GM20431 (cell line): Measurements from ENCODE around the gene GATA5.

ENCODE experiments used
- in situ Hi-C: fragments of 300-500 bp; cut with MseI, MboI; formaldehyde crosslinking; loops from one replicate; pipeline ENCODE4 v1.15.0; 2020; ENCODE audit warnings: low sequenced_read_pairs; ENCODE audit not compliant: unreplicated experiment

GATA5 gene

DNA sequence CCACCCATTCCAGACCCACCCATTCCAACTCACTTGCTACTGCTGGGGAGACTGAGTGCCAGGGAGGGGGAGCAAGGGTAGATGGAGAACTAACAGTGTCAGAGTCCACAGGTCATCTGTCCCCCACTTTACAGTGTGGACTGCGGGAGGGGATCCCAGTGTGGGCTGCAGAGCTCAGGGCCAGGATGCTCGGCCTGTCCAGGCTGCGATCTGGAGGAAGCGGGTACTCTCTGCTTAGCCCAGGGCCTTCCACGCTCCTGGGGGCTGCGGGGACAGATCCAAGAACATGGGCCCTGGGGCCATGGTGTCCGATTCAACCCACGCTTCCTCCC lies 14.1 kb upstream of the GATA5 start:
- in situ Hi-C loops: loop anchor here (10.0 kb wide), 1 partner anchor 125 kb away; no protein-coding TSS in a partner anchor

DNA sequence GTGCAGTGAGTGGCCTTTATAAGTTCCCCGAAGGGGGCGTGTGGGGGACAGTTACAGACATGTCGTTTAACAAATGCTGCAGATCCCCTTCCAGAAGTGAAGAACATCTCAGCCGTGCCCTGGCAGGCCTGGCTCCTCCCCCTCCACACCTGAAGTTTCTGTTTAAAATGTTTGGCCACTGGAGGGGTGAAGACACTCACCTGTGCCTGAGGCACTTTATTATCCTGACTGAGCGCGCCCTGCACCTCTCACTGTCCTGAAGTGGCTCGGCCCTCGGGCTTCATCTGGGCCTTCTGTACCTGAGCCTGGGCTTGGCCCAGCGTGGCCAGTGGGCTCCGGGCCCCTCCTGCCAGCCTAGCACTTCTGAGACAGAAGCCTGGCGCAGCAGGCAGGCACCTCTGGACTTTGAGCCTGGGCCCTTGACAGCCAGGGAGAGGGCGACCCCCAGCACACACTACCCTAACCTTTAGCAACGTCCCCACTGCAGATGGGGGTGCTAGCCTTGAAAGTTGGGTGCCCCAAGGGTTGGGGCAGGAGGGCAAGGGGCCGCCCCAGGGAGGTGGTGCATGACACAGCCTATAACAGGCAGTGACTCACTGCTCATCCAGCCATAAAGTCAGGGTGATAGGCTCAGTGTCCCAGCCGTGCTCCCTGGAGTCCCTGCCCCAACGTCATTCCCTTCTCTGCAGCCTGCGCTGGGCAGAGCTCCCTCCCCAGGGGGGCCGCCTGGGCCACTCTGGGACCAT lies 13.6 kb upstream of the GATA5 start:
- in situ Hi-C loops: no loop called here

DNA sequence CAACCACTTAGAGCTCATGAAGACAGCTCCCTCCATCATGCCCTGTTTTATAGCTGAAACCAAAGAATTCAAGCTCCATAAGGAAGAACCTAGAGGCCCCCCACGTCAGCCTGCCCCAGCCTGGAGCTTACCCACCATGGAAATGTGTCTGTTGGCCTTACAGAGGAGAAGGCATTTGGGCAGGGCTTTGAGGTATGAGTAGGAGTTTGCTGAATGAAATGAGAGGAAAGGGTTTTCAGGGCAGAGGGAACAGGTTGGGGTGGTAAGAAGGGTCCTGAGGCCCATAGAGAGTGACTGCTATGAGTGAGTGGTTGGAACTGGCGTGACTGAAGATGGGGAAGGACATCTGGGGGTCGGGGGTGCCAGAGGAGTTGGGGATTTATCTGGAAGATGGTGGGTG lies 12.7 kb upstream of the GATA5 start:
- in situ Hi-C loops: no loop called here

DNA sequence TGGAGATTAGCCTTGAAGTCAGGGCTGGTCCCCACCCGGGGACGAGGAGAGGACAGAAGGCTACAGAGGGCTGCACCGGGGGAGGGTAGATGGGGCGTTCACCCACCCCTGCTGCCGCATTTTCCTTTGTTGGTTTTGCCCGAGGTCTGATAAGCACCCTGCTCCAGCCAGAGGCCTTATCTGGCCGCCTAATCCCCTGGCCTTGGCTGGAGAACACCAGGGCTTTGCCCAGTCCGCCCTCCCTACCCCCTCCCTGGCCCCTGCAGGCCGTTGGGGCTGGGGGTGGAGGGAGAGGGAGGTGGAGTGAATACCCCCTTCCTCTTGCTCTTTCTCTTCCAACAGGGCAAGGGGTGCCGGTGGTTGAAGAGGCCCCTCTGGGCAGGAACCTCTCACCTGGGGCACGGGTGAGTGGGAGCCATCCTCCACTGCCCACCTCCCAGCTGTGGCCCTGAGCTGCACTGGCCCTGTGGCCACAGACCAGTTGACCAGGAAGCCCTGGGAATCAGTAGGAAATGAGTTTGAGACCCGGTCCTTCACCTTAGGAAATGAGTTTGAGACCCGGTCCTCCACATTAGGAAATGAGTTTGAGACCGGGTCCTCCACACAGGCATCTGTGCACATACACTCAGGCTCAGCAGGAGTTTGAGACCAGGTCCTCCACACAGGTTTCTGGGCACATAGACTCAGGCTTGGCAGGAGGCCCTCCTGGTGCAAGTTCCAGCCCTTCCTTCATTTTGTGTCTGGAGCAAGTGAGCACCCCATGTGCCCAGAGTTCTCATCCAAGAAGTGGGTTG lies 12.0 kb upstream of the GATA5 start:
- in situ Hi-C loops: no loop called here

DNA sequence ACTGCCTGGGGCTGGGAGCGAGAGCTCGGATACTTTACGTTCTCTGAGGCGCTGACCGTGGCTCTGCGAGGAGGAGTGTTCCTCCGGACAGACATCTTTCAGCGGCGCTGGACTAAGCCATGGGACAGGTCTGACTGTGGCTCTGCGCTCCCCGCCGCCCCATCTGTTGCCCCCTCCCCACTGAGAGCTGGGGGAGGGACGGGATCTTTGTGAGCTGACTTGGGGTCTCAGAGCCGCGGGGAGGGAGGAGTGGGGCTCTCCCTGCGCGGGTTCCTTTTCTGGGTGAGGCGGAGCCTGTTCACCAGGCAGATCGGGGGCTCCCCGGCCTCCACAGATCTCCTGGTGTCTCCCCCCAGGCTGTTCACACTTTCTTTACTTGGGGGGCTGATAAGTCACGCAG lies 11.3 kb upstream of the GATA5 start:
- in situ Hi-C loops: no loop called here

DNA sequence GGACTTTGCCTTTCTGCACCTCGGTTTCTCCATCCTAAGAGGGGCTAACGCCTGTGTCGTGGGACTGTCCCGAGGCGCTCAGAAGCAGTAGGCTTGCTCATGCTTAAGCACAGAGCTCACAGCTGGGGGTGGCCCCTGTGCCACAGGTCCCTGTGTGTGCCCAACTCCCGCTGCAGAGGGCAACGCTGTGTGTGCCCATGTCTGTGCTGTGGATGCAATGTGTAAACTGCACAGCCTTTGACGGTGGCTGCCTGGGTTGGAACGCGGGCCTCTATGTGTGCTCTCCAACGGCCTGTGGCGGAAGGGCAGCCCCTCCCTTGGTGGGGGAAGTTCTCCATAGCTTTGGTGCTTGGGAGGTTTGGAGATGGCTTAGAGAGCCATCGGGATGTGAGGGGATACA lies 10.7 kb upstream of the GATA5 start:
- in situ Hi-C loops: no loop called here

DNA sequence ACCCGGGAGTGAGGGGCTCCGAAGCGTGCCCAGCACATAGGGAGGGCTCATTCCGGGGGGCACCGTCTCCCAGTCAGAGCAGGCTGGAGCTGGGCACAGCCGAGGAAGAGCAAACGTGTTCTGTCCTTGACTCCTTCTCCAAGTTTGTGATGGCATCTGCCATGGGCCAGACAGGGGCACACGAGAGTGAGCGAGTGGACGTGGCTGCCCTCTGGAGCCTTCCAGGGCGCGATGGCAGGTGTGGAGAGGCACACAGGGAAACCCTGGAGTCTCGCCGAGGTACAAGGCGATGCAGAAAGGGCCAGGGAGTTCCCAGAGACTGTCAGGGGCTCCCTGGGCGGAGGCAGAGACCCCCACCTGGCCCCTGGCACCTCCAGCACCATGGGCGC lies 9.9 kb upstream of the GATA5 start:
- in situ Hi-C loops: no loop called here

DNA sequence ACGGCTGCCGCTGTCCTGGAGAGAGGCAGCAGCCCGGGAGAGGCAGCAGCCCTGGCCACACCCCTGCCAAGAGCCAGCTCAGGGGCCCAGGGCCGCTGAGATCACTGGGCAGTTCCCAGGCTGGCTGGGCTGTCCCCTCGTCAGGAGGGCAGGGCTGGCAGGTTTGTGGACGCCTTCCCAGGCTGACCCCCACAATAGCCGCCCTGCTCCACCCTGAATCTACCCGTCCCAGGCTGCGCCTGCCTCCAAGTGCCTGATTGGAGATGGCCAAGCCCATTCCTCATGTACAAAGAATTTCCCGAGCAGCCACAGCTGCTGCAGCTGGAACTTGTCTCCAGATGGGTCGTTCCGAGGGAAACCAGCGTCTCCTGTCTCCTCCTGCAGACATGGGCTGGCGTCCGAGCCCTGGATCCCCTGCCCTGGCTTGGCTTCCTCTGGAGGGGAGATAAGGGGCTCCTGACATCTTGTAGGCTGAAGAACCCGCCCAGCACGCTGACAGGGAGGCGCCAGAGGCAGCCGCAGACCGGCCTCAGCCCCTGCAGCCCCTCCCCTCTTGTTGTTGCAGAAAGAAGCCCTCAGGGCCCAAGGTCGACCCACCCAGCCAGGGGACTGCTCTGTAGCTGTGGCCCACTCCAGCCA lies 9.4 kb upstream of the GATA5 start:
- in situ Hi-C loops: no loop called here

DNA sequence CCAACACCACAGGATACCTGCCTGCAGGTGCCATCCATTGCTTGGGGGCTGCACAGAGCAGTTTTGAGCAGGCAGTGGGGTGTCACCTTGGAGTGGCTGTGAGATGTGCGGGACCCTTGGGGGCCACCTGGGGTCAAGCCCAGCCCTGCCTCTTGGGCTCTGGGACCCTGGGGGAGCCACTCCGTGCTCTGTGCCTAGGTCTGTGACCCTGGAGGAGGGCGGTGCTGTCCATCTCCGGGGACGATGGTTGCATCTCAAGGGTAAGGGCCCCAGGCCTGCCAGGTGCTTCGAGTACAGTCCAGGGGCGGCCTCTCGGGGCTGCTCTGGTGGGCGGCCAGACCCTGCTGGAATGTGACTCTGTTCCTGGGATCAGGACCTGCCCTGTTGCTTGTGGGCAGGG lies 8.7 kb upstream of the GATA5 start:
- in situ Hi-C loops: no loop called here

DNA sequence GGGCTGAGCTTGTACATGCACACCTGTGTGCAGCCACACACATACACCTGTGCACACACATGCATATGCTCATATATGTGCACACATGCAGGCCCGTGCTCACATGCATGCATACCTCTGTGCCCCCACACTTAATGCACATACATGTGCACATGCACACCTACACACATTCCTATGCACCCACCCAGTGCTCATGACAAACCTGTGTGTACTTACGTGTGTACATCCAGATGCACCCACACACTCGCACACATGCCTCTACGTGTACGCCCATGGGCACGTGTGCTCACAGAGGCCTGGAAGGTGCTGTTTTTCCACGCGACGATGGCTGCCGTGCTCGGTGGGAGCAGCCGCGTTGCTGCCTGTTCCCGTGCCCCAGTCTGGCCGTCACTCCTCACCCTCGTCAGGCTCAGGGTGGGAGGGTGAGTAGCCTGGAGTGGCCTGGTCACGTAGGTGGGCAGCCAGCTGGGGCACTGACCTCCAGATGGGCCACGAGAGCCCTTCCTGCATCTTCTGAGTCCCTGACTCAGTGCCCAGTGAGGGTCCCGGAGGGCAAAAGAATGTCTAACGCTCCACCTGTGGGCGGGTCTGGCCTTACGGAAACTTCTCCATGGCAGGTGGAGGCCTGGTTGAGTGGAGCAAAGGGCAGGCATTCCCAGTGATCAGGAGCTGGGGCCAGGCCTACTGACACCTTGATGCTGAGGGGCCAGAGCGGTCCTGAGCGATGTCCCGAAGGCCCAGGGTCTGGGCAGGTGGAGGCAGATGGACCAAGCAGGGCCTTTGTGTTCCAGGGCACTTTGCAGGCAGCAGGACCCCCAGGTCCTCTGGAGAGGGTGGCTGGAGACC lies 8.0 kb upstream of the GATA5 start:
- in situ Hi-C loops: no loop called here

DNA sequence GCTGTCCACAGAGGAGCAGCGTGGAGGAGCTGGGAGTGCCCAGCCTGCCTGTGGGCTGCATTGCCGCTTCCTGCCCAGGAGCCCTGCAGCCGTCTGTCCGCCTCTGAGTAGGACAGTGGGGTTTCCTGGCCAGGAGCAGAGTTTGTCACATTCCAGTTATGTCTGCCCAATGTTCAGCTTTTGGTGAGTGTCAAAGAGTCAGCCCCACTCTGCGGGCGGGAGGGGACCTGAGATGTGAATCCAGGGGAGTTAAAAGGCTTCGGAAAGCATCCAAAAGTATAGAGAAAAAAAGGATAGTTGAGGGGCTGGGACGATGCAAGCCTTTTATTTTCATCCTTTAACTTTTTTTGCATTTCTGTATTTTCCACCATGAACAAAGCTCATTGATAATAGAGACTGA lies 7.2 kb upstream of the GATA5 start:
- in situ Hi-C loops: no loop called here

DNA sequence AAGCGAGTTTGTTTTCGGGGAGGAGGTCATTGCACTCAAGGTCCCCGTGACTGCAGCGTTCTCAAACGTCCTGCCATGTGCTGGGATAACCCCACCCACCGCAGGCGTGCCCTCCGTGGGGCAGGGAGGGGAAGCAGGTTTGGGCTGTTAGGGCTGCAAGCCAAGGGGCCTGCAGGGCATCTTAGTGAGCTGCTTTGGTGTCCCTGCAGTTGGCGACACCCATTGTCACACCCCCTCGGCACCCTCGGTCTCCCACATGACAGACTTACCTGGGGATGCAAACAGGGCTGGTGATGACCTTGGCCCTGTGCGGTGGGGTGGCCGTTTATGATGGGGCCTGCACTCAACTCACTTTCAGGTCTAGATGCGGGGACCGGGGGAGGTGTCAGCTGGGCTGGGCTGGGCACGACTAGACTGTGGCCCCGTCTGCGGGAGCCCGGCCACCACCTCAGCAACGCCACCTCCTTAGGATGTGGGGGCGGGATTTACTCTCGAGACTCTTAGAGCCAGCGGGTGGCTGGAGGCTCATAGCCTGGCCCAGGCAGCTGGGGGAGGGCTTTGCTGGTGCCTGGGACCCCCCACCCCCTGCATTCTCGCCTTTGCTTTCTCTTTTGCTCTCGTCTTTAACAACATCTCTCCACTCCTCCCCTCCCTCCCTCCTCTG lies 6.5 kb upstream of the GATA5 start:
- in situ Hi-C loops: no loop called here

DNA sequence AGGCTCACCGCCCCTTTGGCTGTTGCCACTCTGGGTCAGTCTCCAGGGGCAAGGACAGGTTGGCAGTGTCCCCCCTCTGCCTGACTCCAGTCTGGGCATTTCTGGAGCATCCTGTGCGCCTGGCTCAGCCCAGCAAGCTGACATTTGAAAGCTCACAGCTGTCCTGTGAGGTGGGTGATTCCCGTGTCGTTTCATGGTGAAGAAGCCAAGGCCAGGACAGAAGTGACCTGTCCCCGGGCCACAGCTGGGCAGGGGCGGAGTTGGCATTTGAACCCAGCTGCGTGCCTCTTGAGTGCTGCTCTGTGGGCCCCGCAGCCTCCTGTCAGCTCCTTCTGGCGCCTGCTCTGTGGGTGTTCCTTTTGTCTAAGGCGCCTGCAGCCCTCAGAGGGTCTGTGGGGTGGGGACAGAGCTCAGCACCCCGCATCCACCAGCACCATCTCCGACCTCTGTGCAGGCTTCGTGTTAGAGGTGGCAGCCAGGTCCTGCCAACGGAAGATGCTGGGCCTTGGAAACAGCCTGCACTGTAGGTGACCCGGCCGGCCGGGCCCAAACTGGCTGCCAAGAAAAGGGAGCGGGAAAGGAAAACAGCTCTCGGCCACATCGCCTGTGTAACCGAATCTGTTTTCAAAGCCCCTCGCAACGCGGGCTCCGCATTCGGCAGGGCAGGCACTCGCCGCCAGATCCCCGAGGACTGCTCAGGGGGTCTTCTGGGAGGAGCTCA lies 5.8 kb upstream of the GATA5 start:
- in situ Hi-C loops: no loop called here

DNA sequence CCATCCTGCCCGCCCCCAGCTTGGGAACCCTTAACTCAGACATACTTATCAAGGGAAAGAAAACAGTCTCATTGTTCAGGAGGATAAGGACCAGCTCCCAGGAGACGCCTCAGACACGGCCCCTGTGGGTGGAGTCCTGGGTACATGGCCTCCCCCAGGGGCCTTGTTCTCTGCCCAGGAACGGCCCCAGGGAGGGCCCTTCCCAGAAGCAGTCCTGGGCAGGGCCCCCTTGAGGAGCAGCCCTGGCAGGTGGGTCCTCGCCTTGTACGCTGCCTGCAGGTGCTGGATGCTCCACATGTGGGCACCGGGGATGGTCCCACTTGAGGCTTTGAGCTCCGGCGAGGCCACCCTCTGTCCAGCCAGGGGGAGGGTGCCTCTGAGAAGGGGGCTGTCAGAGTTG lies 4.5 kb upstream of the GATA5 start:
- in situ Hi-C loops: no loop called here

DNA sequence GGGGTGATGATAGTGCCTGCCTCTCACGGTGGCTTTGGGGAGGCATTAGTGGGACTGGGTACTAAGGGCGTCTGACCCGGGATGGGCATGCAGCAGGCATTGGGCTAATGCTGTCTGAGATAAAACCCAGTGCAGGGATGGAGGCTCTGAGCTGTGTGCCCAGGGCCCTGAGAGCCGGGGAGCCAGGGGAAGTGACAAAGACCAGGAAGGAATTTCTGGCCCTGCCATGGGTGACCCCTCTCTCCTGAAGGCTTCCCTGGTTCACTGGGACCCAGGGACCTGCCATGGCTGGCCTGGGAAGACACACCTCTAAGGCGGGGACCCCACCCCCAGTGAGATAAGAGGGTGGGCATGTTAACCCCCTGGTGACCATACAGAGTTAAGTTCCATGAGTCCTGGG lies 3.9 kb upstream of the GATA5 start:
- in situ Hi-C loops: no loop called here

DNA sequence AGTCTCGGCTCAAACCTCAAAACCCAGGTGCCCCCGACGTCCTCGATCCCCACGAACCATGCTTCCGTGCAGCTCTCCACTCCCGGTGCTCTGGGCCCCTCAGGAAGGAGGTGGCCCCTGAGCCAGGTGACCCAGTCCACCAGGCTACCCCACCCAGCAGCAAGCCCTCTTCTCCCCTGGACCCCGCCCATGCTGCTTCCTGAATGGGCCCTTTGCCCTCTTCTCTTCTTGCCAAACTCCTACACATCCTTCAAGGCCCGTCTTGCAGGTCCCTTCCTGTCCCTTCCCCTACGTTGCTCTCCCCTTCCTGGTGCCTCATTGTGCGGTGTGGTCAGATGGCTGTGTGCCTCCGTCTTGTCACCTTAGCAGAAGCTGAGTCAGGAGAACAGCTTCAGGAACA lies 3.4 kb upstream of the GATA5 start:
- in situ Hi-C loops: no loop called here

DNA sequence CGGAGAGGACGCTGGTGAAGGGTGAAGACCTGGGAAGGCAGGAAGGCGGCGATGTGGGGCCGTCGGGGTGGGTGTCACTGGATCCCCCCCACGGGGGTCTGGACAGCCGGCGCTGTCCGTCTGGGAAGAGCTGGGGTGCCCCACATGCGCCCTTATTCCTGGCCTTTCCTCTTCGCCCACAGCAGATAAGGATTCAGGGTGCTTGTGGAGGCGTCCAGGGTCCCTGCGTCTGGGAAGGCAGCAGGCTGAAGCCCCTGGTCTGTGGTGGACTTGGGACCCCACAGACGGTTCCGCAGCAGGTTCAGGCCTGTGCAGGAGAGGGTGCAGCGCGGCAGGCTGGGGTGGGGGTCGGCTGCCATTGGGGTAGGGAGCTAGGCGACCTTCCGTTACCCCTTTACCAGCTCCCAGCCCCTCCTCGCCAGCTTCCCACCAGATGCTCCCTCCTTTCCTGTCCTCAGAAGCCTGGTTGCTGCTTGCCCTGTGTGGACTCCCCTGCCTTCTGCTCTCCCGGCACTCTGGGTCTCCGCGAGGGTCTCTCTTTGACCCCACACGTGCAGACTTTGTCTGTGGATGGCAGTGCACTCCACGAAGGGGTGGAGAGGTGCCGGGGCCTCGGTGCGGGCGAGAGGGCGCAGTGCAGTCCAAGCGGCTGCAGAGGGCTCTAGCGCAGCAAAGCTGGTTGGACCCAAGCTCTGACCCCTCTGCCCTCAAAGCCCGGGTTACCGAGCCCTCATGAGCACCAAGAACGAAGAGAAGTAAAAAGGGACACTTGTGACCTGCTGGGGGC lies 2.1 kb upstream of the GATA5 start:
- in situ Hi-C loops: no loop called here

DNA sequence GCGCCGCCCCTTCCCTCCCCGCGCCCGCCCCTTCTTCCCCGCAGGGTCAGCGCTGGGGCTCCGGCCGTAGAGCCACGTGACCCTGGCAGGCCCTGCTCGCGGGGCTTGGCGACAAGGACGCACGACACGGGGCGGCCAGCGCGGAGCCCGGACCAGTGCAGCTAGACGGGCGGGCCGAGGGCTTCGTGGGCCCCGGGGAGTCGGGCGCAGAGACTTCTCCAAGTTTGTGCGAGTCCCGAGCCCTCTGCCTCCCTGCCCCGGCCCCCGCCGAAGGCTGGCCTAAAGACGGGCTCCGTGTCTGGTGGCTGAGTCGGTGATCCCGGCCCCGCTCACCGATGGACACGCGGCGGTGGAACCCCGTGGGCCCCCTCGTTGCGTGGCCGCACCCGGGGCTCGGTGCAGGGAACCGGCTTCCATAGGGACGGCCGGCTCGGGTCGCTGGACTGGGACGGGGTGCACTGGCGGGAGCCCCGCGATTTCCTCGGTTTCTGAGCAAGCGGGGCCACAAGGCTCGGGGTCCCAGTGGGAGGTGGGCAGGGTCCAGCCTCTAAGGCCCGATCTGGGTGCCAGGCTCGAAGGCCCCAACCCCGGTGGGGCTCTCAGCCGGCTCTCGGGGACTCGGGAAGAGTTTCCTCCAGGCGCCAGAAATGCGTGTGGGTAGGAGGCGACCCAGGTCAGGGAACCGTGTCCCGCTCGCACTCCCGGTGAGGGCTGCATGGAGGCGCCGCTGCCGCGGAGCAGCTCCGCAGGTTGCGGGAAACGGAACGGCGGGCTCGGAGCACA lies 452 bp upstream of the GATA5 start:
- in situ Hi-C loops: no loop called here
